Activated CD4-positive, alpha-beta T cell treated with anti-CD3 and anti-CD28 coated beads for 36 hours (primary cell): ENCODE measurements around the gene TLE5. TPM values are rescaled to one million over a fixed set of nuclear protein-coding genes. Genes with fewer than 3 reads are reported as not detected.

Experiments
- ATAC-seq: fragments of 200-7000 bp; cut with Tn5 transposase; one replicate; pipeline ENCODE4 v1.10.0; 2021; ENCODE audit warnings: mild to moderate bottlenecking, moderate library complexity
- CTCF ChIA-PET: fragments of 350-600 bp; sonication (Branson Sonifier 250); formaldehyde crosslinking; loops from one replicate; lab custom pipeline; 2021; ENCODE audit warnings: antibody characterized with exemption; lab: Charles Lee
- POLR2A ChIA-PET: fragments of 350-600 bp; sonication (Branson Sonifier 250); formaldehyde crosslinking; loops from one replicate; lab custom pipeline; 2021; ENCODE audit warnings: antibody characterized with exemption, inconsistent platforms; lab: Charles Lee
- DNase-seq: peaks from one replicate; pipeline ENCODE4 v3.0.0-alpha.2; 2020
- H3K27ac Mint-ChIP-seq: one replicate; pipeline ENCODE4 v1.8.0; 2021; ENCODE audit warnings: mixed read lengths
- H3K27me3 Mint-ChIP-seq: one replicate; pipeline ENCODE4 v1.8.0; 2021; ENCODE audit warnings: mixed read lengths
- H3K36me3 Mint-ChIP-seq: one replicate; pipeline ENCODE4 v1.8.0; 2021; ENCODE audit warnings: low read depth, mixed read lengths
- H3K4me1 Mint-ChIP-seq: one replicate; pipeline ENCODE4 v1.8.0; 2021; ENCODE audit warnings: mixed read lengths
- H3K4me3 Mint-ChIP-seq: one replicate; pipeline ENCODE4 v1.8.0; 2021; ENCODE audit warnings: mild to moderate bottlenecking, moderate library complexity, mixed read lengths
- H3K9me3 Mint-ChIP-seq: one replicate; pipeline ENCODE4 v1.8.0; 2021; ENCODE audit warnings: low read depth, mixed read lengths
- intact Hi-C, 2 experiments: fragments of 100-400 bp; cut with DNase I in 1 of 2; cut with micrococcal nuclease in 1 of 2; formaldehyde crosslinking; loops; one replicate each; pipeline versions ENCODE4 v1.14.2 to v1.15.1; 2022 to 2024; cut with DNase I, micrococcal nuclease
- total RNA-seq, 2 experiments: library from RNA; stranded (reverse); gene quantifications; one replicate each; pipeline ENCODE4 v1.2.3, GENCODE V29; 2021

TLE5 gene
- total RNA-seq, 2 experiments from 2014 or later, result 349 to 533 TPM

- no peaks in the 10 kb centered on the region for H3K27me3 Mint-ChIP-seq
- intact Hi-C loops, result no loop called here
- no peak overlapping the region for H3K4me3 Mint-ChIP-seq
- DNase-seq, result peak; percentile 68
- no peak overlapping the region for H3K27ac Mint-ChIP-seq
- no peaks in the 10 kb centered on the region for H3K9me3 Mint-ChIP-seq
- POLR2A ChIA-PET, result no interaction called here
- CTCF ChIA-PET, result interaction anchor here (0.7 to 0.9 kb wide), 2 partner anchors 10 to 29 kb away, joined by 3 read pairs; partner anchors contain the start of gene TLE6
- no peaks in the 10 kb centered on the region for H3K4me1 Mint-ChIP-seq
- peak; percentile 75 for ATAC-seq
- H3K36me3 Mint-ChIP-seq, result peaks cover 4% of the 10 kb centered on the region
These were observed 56.1 kb downstream of the TLE5 start for GRCh38 chr19:3006075-3006767.

- DNase-seq, result no peak
- ChIA-PET POLR2A (no interaction called here), CTCF (interaction anchor here (0.9 kb wide), 1 partner anchor 11 kb away, joined by 3 read pairs; no protein-coding TSS in a partner anchor)
- H3K27me3 Mint-ChIP-seq, result no peaks in the 10 kb centered on the region
- intact Hi-C loops, result no loop called here
- no peaks in the 10 kb centered on the region for H3K36me3 Mint-ChIP-seq
- no peaks in the 10 kb centered on the region for H3K4me1 Mint-ChIP-seq
- H3K27ac Mint-ChIP-seq, result no peak overlapping the region
- H3K4me3 Mint-ChIP-seq, result no peak overlapping the region
- H3K9me3 Mint-ChIP-seq, result no peaks in the 10 kb centered on the region
- no peak for ATAC-seq
These were observed 57.0 kb downstream of the TLE5 start for GRCh38 chr19:3005345-3005744.

DNA sequence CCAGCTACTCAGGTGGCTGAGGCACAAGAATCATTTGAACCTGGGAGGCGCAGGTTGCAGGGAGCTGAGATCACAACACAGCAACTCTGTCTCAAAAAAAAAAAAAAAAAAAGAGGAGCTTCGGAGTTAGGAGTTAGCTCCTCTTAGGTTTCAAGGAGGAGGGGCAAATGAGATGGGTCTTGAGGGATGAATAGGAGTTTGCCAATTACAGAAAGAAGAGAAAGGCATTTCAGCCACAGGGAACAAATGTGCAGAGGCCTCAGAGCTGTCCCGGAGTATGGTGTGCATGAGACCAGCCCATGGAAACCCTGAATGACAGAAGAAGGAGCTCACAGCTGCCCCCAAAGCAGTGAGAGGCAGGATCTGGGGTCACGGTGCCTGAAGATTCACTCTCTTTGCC, 57.8 kb downstream of the TLE5 start:
- Mint-ChIP-seq H3K36me3 (no peaks in the 10 kb centered on the region), H3K9me3 (no peaks in the 10 kb centered on the region), H3K4me3 (no peak overlapping the region), H3K27ac (no peak overlapping the region), H3K27me3 (no peaks in the 10 kb centered on the region), H3K4me1 (no peaks in the 10 kb centered on the region)
- ATAC-seq (no peak), DNase-seq (no peak)
- CTCF ChIA-PET, result interaction anchor here (0.9 to 1.5 kb wide), 4 partner anchors 99 to 356 kb away, joined by 3 to 6 read pairs (median 4); no protein-coding TSS in a partner anchor
- POLR2A ChIA-PET, result no interaction called here
- intact Hi-C loops, result no loop called here

- DNase-seq (no peak), ATAC-seq (no peak)
- peaks cover 4% of the 10 kb centered on the region for H3K36me3 Mint-ChIP-seq
- intact Hi-C loops, result no loop called here
- no peaks in the 10 kb centered on the region for H3K9me3 Mint-ChIP-seq
- H3K27ac Mint-ChIP-seq, result no peak overlapping the region
- H3K4me3 Mint-ChIP-seq, result no peak overlapping the region
- ChIA-PET POLR2A (no interaction called here), CTCF (interaction anchor here (0.6 kb wide), 1 partner anchor 16 kb away, joined by 3 read pairs; no protein-coding TSS in a partner anchor)
- H3K27me3 Mint-ChIP-seq, result no peaks in the 10 kb centered on the region
- no peaks in the 10 kb centered on the region for H3K4me1 Mint-ChIP-seq
These were observed 59.2 kb downstream of the TLE5 start for GRCh38 chr19:3003046-3003445.

Other genes with a start within 250 kb of the TLE5 start
- gene ZNF554, start 242.6 kb downstream of the TLE5 start, total RNA-seq, result 1 to 10 TPM; 1.9 to 2.3 TPM
- gene ZNF555, start 221.0 kb downstream of the TLE5 start, total RNA-seq, result 1 to 10 TPM; 1.9 TPM
- not detected for gene ZNF556, start 195.2 kb downstream of the TLE5 start, total RNA-seq
- gene ZNF57, start 161.6 kb downstream of the TLE5 start, total RNA-seq, result 1 to 10 TPM; 5.9 to 7.1 TPM
- 1 to 10 TPM; 4.3 to 4.8 TPM for gene ZNF77, start 117.5 kb downstream of the TLE5 start, total RNA-seq
- 1 to 10 TPM; 2.6 to 3.5 TPM for gene TLE6, start 84.9 kb downstream of the TLE5 start, total RNA-seq
- 1 to 10 TPM; 4.7 to 6.3 TPM for gene TLE2, start 33.2 kb downstream of the TLE5 start, total RNA-seq
- 10 to 100 TPM in 1 of 2 experiments, 1 to 10 TPM in 1; 7.3 to 13.2 TPM for gene GNA11, start 31.9 kb upstream of the TLE5 start, total RNA-seq
- gene GNA15, start 73.5 kb upstream of the TLE5 start, total RNA-seq, result 10 to 100 TPM; 64.9 to 70.9 TPM
- 10 to 100 TPM; 29.0 to 32.2 TPM for gene S1PR4, start 116.3 kb upstream of the TLE5 start, total RNA-seq
- 10 to 100 TPM; 55.6 to 58.2 TPM for gene NCLN, start 123.4 kb upstream of the TLE5 start, total RNA-seq
- gene CELF5, start 162.2 kb upstream of the TLE5 start, total RNA-seq, result under 1 TPM; 0.18 to 0.21 TPM